A673 (cell line): ENCODE data around the gene CLEC10A. TPM values are rescaled to one million over a fixed set of nuclear protein-coding genes. Genes with fewer than 3 reads are reported as not detected.

Experiments used
- BruUV-seq: library from RNA; stranded (reverse); fragments of 400-500 nt; replicated peaks from 2 replicates; lab custom pipeline; 2021; lab: Mats Ljungman, UMichigan
- CTCF ChIA-PET: fragments of 300-600 bp; sonication (Branson Sonifier 250); formaldehyde crosslinking; loops from one replicate; lab custom pipeline; 2022; ENCODE audit warnings: antibody characterized with exemption; lab: Charles Lee
- POLR2A ChIA-PET: fragments of 300-600 bp; sonication (Branson Sonifier 250); formaldehyde crosslinking; loops from one replicate; lab custom pipeline; 2022; ENCODE audit warnings: antibody characterized with exemption; ENCODE audit not compliant: low non-redundant PET; lab: Charles Lee
- DNase-seq: peaks from one replicate; pipeline ENCODE4 v3.0.0-alpha.2; 2015; ENCODE audit warnings: low spot score
- H3K27ac ChIP-seq: fragments of 200-600 bp; sonication (generic); 2 replicates; pipeline ENCODE4 v1.5.1; 2016; ENCODE audit warnings: mixed run types, low read depth, mild to moderate bottlenecking, mixed read lengths, antibody characterized with exemption, low read length; ENCODE audit not compliant: poor library complexity, severe bottlenecking
- H3K27me3 ChIP-seq: fragments of 200-600 bp; sonication (generic); replicated peaks from 2 replicates; pipeline ENCODE4 v1.6.1; 2017; ENCODE audit warnings: mixed run types, low read depth, mild to moderate bottlenecking, mixed read lengths, antibody characterized with exemption, low read length; ENCODE audit not compliant: insufficient read depth, poor library complexity
- H3K36me3 ChIP-seq: fragments of 200-600 bp; sonication (generic); 2 replicates; pipeline ENCODE4 v1.6.1; 2016; ENCODE audit warnings: mixed run types, mild to moderate bottlenecking, mixed read lengths, antibody characterized with exemption, low read length; ENCODE audit not compliant: insufficient read depth, poor library complexity, severe bottlenecking
- H3K4me1 ChIP-seq: fragments of 200-600 bp; sonication (generic); 2 replicates; pipeline ENCODE4 v1.6.1; 2017; ENCODE audit warnings: mixed run types, mild to moderate bottlenecking, mixed read lengths, antibody characterized with exemption, low read length; ENCODE audit not compliant: insufficient read depth, poor library complexity, severe bottlenecking
- H3K4me3 ChIP-seq: fragments of 200-600 bp; sonication (generic); 2 replicates; pipeline ENCODE4 v1.5.1; 2016; ENCODE audit warnings: low read depth, mixed run types, mild to moderate bottlenecking, mixed read lengths, low read length; ENCODE audit not compliant: poor library complexity, severe bottlenecking
- H3K9me3 ChIP-seq: fragments of 200-600 bp; sonication (generic); 2 replicates; pipeline ENCODE4 v1.6.1; 2016; ENCODE audit warnings: mixed run types, low read depth, mild to moderate bottlenecking, mixed read lengths, antibody characterized with exemption, low read length; ENCODE audit not compliant: poor library complexity, severe bottlenecking
- CTCF ChIP-seq: fragments of 300-800, 200-600 bp; sonication (generic); conservative IDR thresholded peaks from 2 replicates; pipeline ENCODE4 v1.5.1; 2017; ENCODE audit warnings: low read depth, mild to moderate bottlenecking, antibody characterized with exemption, low read length, moderate library complexity, mixed read lengths
- EZH2 ChIP-seq: fragments of 200-600 bp; sonication (generic); IDR thresholded peaks from 2 replicates; pipeline ENCODE4 v1.6.1; 2017; ENCODE audit warnings: borderline replicate concordance, low read depth, mild to moderate bottlenecking, mixed read lengths, antibody characterized with exemption, low read length; ENCODE audit not compliant: poor library complexity, severe bottlenecking
- intact Hi-C: fragments of 100-400 bp; cut with micrococcal nuclease; formaldehyde crosslinking; loops from one replicate; pipeline ENCODE4 v1.10.0; 2022; ENCODE audit not compliant: unreplicated experiment
- total RNA-seq: library from RNA; stranded (reverse); gene quantifications from 2 replicates; pipeline ENCODE4 v1.2.3, GENCODE V29; 2021

The CLEC10A gene
- total RNA-seq, 1 experiment from 2014 or later: not detected

GRCh38 chr17:7120123-7120522, 40.1 kb upstream of the CLEC10A start:
- Histone ChIP-seq H3K27me3 (no peaks in the 10 kb centered on the region), H3K4me3 (no peak overlapping the region), H3K9me3 (no peaks in the 10 kb centered on the region), H3K27ac (no peak overlapping the region), H3K36me3 (no peaks in the 10 kb centered on the region), H3K4me1 (no peaks in the 10 kb centered on the region)
- no peak for TF ChIP-seq CTCF
- no peak for TF ChIP-seq EZH2
- BruUV-seq: no TSS peak
- intact Hi-C loops: no loop called here
- POLR2A ChIA-PET: no interaction called here
- CTCF ChIA-PET: interaction anchor here (0.6 kb wide), 1 partner anchor 13 kb away, joined by 8 read pairs; no protein-coding TSS in a partner anchor
- no peak for DNase-seq

GRCh38 chr17:7119314-7119713, 39.3 kb upstream of the CLEC10A start:
- Histone ChIP-seq H3K4me1 (no peaks in the 10 kb centered on the region), H3K27me3 (no peaks in the 10 kb centered on the region), H3K27ac (no peak overlapping the region), H3K4me3 (no peak overlapping the region), H3K9me3 (no peaks in the 10 kb centered on the region), H3K36me3 (no peaks in the 10 kb centered on the region)
- ChIA-PET CTCF (no interaction called here), POLR2A (no interaction called here)
- intact Hi-C loops: no loop called here
- no peak for TF ChIP-seq EZH2
- no peak for TF ChIP-seq CTCF
- no peak for DNase-seq
- no TSS peak for BruUV-seq

DNA sequence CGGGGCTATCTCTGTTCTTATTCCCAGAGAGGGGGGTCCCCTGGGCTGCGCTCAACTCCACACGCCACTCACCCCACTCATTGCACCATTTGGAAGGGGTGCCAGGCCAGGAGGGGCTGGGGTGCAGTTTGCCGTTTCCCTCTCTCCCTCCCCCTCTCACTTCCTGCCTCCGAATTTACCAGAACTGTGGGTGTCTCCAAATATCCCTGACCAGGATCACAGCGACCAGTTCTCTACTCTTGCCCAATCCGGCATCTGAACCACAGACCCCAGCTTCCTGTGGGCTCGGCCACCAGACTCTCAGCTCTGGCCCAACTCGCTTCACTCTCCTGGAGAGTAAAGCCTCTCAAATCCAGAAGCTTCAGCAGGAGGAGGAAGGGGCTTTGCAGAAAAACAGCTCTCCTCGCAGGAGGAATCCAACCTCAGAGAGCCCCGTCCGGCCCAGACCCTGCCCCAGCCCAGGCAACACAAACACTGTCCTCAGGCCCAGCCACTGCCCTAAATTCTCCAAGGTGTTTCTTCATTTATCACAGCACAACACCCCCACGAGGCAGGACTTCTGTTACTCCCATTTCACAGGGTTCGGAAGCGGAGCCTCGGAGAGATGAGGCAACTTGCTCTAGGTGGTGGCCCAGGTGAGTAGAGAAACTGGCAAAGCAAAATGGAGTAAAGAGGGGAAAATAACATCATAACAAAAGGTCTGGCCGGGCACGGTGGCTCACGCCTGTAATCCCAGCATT, 35.0 kb upstream of the CLEC10A start:
- TF ChIP-seq EZH2 (no peak), CTCF (no peak)

More for the DNA sequence above, 35.0 kb upstream of the CLEC10A start:
- Histone ChIP-seq H3K4me3 (no peak overlapping the region), H3K27me3 (no peaks in the 10 kb centered on the region), H3K9me3 (no peaks in the 10 kb centered on the region), H3K27ac (no peak overlapping the region), H3K36me3 (no peaks in the 10 kb centered on the region), H3K4me1 (no peaks in the 10 kb centered on the region)
- intact Hi-C loops: no loop called here
- no peak for DNase-seq
- CTCF ChIA-PET: no interaction called here
- no TSS peak for BruUV-seq
- POLR2A ChIA-PET: no interaction called here
